GM21619 (cell line): ENCODE data around the gene RNF166.

Experiments used
- ATAC-seq: cut with Tn5 transposase; IDR thresholded peaks from one replicate; pipeline ENCODE4 v1.9.1; 2021; ENCODE audit not compliant: unreplicated experiment

The RNF166 gene

DNA sequence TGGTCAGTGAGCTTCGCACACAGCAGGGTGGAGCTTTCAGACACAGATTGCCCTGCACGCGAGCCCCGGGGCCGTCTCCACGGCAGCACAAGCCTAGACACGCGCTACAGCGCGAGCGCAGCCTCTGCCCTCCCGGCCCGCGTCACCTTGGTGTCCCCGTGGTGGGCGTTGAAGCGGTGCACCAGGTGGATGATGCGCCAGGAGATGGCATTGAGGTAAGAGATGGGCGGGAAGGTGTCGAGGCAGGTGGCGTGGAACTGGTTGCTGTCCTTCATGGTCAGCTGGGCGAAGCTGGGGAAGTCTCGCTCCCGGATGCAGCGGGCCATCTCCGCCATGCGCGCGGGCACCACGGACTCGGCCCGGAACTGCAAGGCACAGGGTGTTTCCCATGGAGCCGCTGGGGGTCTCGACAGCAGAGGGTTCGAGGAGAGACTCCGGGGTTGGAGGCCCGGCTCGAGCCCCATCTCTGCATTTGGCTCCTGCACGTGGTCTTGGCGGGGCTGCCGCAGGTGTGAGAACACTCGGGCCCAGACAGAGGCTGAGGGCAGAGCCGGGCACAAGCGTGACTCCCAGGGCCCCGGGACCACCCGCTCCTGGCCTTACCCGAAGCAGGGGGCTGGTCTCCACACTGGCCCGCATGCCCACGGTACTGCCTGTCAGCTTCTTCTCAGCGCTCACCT is 51.0 kb downstream of the RNF166 start:
- no peak for ATAC-seq

GRCh38 chr16:88654363-88655052 is 51.7 kb downstream of the RNF166 start:
- ATAC-seq: no peak

DNA sequence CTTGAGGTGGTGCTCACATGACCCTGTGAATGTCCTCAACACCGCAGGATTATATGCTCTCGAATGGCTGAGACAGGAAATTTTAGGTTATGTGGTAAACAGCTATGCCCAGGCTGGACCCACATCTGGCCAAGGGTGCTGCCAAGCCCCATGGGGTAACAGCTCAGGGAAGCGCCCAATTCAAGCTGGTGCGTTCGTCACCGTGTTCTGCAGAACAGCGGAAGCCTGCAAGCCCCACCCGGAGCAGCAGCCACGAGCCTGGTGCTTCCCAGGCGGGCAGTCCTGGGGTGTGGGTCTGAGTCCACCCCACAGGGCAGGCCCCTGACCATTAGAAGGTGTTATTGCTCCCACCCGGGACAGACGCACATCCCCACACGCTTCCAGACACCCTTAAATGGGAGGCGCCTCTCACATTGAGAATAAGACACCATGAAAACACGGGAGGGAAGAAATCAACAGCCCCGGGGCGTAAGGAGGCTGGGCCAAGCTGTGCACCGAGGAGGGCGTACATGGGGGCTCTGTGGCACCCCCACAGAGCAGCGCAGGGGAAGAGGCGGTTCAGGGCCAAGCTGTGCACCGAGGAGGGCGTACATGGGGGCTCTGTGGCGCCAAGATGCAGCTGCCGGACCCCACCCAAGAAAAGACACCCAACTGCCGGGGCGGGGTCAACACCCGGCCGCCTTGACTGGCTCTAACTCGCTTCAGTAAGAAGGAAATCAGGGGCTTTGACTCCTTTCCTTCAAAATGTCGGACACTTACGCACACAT is 52.4 kb downstream of the RNF166 start:
- ATAC-seq: no peak

- ATAC-seq: no peak
Observed at GRCh38 chr16:88653101-88653500, 53.1 kb downstream of the RNF166 start.

DNA sequence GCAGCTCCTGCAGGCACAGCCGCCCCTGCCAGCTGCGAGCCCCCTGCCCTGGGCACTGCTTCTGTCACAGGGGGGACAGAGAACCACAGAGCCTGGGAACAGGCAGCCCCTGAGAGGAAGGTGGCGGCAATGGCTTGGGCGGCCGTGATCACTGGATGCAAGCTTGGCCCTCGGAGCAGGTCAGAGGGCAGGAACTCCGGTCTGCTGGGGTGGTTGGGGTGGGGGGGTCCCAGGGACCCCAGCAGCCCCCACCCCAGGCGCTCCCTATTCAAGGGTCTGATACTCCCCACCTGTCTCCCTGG is 53.5 kb downstream of the RNF166 start:
- ATAC-seq: no peak

- ATAC-seq: peak; percentile 2
Observed at GRCh38 chr16:88651989-88652761, 54.0 kb downstream of the RNF166 start.

GRCh38 chr16:88651276-88651988 is 54.8 kb downstream of the RNF166 start:
- peak; percentile 73 for ATAC-seq

GRCh38 chr16:88650749-88651275 is 55.4 kb downstream of the RNF166 start, which contains the start of gene CYBA:
CYBA (minus strand) TSS chr16:88651053; CDS start chr16:88651013, 40 bp downstream.
- peak; percentile 52 for ATAC-seq

DNA sequence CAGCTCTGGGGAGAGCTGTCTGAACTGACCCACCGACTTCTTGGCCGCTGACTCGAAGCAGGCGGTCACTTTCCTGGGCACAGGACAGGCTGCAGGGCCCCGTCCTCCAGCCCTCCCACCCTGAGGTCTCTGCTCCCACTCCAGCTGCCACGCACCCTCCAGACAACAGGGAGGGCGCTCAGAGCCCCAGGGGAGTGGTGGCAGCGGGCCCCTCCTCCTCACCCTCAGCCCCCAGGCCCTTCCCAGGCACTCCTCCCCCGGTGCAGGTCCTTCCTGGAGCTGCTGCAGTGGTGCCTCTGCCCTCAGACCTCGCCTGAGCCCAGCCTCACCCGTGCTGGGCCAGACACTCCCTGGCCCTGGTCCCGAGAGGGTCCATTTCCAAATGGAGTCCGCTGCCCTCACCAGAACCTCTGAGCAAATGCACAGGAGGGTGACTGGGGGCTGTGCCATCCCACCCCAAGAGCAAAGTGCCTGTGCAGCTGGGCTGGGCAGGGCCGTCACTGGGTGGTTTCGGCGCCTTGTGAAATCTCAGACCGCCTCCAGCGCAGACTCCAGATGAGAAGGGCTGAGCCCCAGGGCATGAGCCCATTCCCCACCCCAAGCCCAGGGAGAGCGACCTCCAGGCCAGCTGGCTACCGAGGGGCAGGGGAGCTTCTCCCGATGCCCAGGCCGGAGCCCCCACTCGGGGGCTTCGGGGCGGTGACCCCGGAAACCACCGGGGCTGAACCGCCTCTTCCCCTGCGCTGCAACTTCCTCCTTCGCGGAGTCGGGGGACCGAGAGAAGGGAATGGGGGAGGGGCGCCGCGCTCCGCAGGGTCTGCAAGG is 56.1 kb downstream of the RNF166 start:
- peak; percentile 9 for ATAC-seq

DNA sequence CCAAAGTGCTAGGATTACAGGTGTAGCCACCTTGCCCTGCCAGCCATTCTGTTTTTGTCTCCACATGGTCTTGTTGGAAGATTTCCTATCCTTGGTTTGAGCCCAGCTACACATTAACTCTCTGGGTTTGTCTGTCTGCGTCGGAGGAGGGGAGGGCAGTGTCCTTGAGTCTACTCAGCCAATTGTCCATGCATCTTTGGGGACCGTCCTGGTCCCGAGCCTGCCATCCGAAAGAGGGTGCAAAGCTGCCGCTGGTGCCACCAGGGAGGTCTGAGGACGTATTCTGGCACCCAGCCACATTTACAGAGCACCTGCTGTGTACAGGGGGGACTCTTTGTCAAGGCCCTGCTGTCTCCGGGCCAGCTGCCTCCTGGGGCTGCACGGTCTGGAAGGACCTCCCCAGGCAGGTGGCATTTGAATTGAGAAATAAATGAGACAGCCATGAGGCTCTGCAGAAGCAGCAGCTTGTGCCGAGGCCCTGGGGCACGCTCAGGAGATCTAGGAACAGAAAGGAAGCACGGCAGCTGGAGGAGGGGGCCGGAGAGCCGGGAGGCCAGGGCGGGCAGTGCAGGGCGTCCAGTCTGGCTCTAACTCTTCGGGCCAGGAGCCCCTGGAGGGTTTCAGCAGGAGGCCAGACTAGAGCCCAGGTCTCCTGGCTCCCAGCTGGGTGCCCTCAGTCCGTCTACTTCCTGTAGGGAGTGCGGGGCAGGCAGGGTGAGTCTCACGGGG is 56.8 kb downstream of the RNF166 start:
- no peak for ATAC-seq

DNA sequence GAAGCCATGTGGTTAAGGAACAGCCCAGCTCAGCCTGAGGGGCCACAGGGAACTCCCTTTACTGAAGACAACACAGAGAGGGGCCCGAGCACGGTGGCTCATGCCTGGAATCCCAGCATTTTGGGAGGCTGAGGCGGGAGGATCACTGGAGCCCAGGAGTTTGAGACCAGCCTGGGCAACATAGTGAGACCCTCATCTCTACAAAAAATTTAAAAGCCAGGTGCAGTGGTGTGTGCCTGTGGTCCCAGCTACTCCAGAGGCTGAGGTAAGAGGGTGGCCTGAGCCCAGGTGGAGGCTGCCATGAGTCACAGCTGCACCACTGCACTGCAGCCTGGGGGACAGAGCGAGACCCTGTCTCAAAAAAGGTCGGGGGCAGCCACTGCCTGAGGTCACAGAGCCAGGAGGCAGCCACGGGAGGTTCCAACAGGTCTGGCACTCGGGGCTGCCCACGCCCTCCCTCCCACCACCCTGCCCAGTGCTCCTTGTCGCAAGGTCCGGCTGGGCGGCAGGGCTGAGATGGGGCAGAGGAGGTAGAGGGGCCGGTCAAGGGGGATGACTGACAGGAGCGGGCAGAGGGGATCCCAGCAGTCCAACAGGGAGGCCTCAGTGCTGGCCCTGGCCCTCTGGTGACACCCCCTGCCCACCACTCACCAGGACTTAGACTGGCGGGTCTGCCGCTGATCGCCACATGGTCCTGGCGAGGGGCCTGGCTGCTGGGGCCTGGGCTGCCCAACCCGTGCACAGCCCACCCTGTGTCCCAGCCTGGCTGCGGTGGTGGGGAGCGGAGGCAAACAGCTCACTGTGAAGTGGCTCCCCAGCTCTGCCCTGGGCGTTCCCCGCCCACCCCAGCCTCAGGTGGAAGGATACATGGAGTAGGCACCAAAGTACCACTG is 58.8 kb downstream of the RNF166 start:
- ATAC-seq: no peak
